Measurements from ENCODE around the gene PRKG1. TPM values are rescaled to one million over a fixed set of nuclear protein-coding genes. Genes with fewer than 3 reads are reported as not detected.

The PRKG1 gene
- total RNA-seq, 2 donors from 2014 or later = 1.3 to 2.7 TPM

GRCh38 chr10:51047857-51048256 is 26.4 kb upstream of the PRKG1 start:
- Mint-ChIP-seq H3K27ac (no peak overlapping the region), H3K9me3 (no peaks in the 10 kb centered on the region), H3K36me3 (ENCODE audit: low read depth) (no peaks in the 10 kb centered on the region), H3K4me3 (no peak overlapping the region), H3K4me1 (no peaks in the 10 kb centered on the region), H3K27me3 (ENCODE audit: insufficient read depth) (no peaks in the 10 kb centered on the region)
- DNase-seq = no peak
- H3K36me3 ChIP-seq (ENCODE audit: control insufficient read depth, insufficient read depth, low read length) = no peaks in the 10 kb centered on the region
- H3K9me3 ChIP-seq (ENCODE audit: control insufficient read depth, low read length) = no peaks in the 10 kb centered on the region
- H3K4me1 ChIP-seq (ENCODE audit: control insufficient read depth, insufficient read depth, low read length) = no peaks in the 10 kb centered on the region
- no peak overlapping the region for H3K27ac ChIP-seq (ENCODE audit: low read depth, low read length)
- WGBS, 2 experiments (ENCODE audit: insufficient coverage in 1 of 2, insufficient read length in 1 of 2) = 91 to 93% methylated on average over 1 to 2 of the region's 2 CpGs
- no peaks in the 10 kb centered on the region for H3K27me3 ChIP-seq (ENCODE audit: control insufficient read depth, insufficient read depth, low read length, poor library complexity, severe bottlenecking)
- TF ChIP-seq CTCF (conservative IDR thresholded peaks at IDR 0.05) = no peak
- no peak overlapping the region for H3K4me3 ChIP-seq (ENCODE audit: low read length)
- H3K9ac ChIP-seq (ENCODE audit: extremely low read depth, low read length, poor library complexity, severe bottlenecking) = no peak overlapping the region

- 80 to 83% methylated on average over 2 to 7 of the region's 7 CpGs for WGBS, 2 experiments (ENCODE audit: insufficient coverage in 1 of 2, insufficient read length in 1 of 2)
- no peak for TF ChIP-seq CTCF (conservative IDR thresholded peaks at IDR 0.05)
- no peaks in the 10 kb centered on the region for H3K27me3 ChIP-seq (ENCODE audit: control insufficient read depth, insufficient read depth, low read length, poor library complexity, severe bottlenecking)
- H3K9ac ChIP-seq (ENCODE audit: extremely low read depth, low read length, poor library complexity, severe bottlenecking) = no peak overlapping the region
- H3K36me3 ChIP-seq (ENCODE audit: control insufficient read depth, insufficient read depth, low read length) = no peaks in the 10 kb centered on the region
- Mint-ChIP-seq H3K4me3 (no peak overlapping the region), H3K9me3 (no peaks in the 10 kb centered on the region), H3K4me1 (no peaks in the 10 kb centered on the region), H3K36me3 (ENCODE audit: low read depth) (no peaks in the 10 kb centered on the region), H3K27me3 (ENCODE audit: insufficient read depth) (no peaks in the 10 kb centered on the region), H3K27ac (no peak overlapping the region)
- H3K4me1 ChIP-seq (ENCODE audit: control insufficient read depth, insufficient read depth, low read length) = no peaks in the 10 kb centered on the region
- no peak overlapping the region for H3K4me3 ChIP-seq (ENCODE audit: low read length)
- no peaks in the 10 kb centered on the region for H3K9me3 ChIP-seq (ENCODE audit: control insufficient read depth, low read length)
- DNase-seq = no peak
- no peak overlapping the region for H3K27ac ChIP-seq (ENCODE audit: low read depth, low read length)
Observed at GRCh38 chr10:51048792-51049191, 25.5 kb upstream of the PRKG1 start.

GRCh38 chr10:51052163-51052562 is 22.1 kb upstream of the PRKG1 start:
- DNase-seq = no peak
- Mint-ChIP-seq H3K4me3 (no peak overlapping the region), H3K27ac (no peak overlapping the region), H3K27me3 (ENCODE audit: insufficient read depth) (no peaks in the 10 kb centered on the region), H3K36me3 (ENCODE audit: low read depth) (no peaks in the 10 kb centered on the region), H3K9me3 (no peaks in the 10 kb centered on the region), H3K4me1 (no peaks in the 10 kb centered on the region)
- Histone ChIP-seq H3K4me1 (ENCODE audit: control insufficient read depth, insufficient read depth, low read length) (no peaks in the 10 kb centered on the region), H3K27me3 (ENCODE audit: control insufficient read depth, insufficient read depth, low read length, poor library complexity, severe bottlenecking) (no peaks in the 10 kb centered on the region), H3K9me3 (ENCODE audit: control insufficient read depth, low read length) (no peaks in the 10 kb centered on the region), H3K36me3 (ENCODE audit: control insufficient read depth, insufficient read depth, low read length) (no peaks in the 10 kb centered on the region), H3K27ac (ENCODE audit: low read depth, low read length) (no peak overlapping the region), H3K9ac (ENCODE audit: extremely low read depth, low read length, poor library complexity, severe bottlenecking) (no peak overlapping the region), H3K4me3 (ENCODE audit: low read length) (no peak overlapping the region)
- no peak for TF ChIP-seq CTCF (conservative IDR thresholded peaks at IDR 0.05)
